ENCODE results near the gene GABRG3.

Gene GABRG3

GRCh38 chr15:27042230-27042629 is 71.2 kb downstream of the GABRG3 start:
- H3K9ac ChIP-seq (ENCODE audit: low read depth, low read length) = no peak overlapping the region
- no peak overlapping the region for H3K4me3 ChIP-seq (ENCODE audit: low read depth, low read length)
- no peaks in the 10 kb centered on the region for H3K27me3 ChIP-seq (ENCODE audit: control insufficient read depth, insufficient read depth, low read length)
- no peaks in the 10 kb centered on the region for H3K4me1 ChIP-seq (ENCODE audit: control insufficient read depth, insufficient read depth, low read length)
- no peaks in the 10 kb centered on the region for H3K36me3 ChIP-seq (ENCODE audit: control insufficient read depth, insufficient read depth, low read length)
- H3K9me3 ChIP-seq (ENCODE audit: control insufficient read depth, insufficient read depth, low read length) = no peaks in the 10 kb centered on the region
- no peak overlapping the region for H3K27ac ChIP-seq (ENCODE audit: low read depth, low read length)

GRCh38 chr15:27042646-27043045 is 71.7 kb downstream of the GABRG3 start:
- Histone ChIP-seq H3K27ac (ENCODE audit: low read depth, low read length) (no peak overlapping the region), H3K9ac (ENCODE audit: low read depth, low read length) (no peak overlapping the region), H3K9me3 (ENCODE audit: control insufficient read depth, insufficient read depth, low read length) (no peaks in the 10 kb centered on the region), H3K4me1 (ENCODE audit: control insufficient read depth, insufficient read depth, low read length) (no peaks in the 10 kb centered on the region), H3K4me3 (ENCODE audit: low read depth, low read length) (no peak overlapping the region), H3K27me3 (ENCODE audit: control insufficient read depth, insufficient read depth, low read length) (no peaks in the 10 kb centered on the region), H3K36me3 (ENCODE audit: control insufficient read depth, insufficient read depth, low read length) (no peaks in the 10 kb centered on the region)

- Histone ChIP-seq H3K27me3 (ENCODE audit: control insufficient read depth, insufficient read depth, low read length) (no peaks in the 10 kb centered on the region), H3K9me3 (ENCODE audit: control insufficient read depth, insufficient read depth, low read length) (no peaks in the 10 kb centered on the region), H3K4me1 (ENCODE audit: control insufficient read depth, insufficient read depth, low read length) (no peaks in the 10 kb centered on the region), H3K36me3 (ENCODE audit: control insufficient read depth, insufficient read depth, low read length) (no peaks in the 10 kb centered on the region), H3K9ac (ENCODE audit: low read depth, low read length) (no peak overlapping the region), H3K4me3 (ENCODE audit: low read depth, low read length) (no peak overlapping the region), H3K27ac (ENCODE audit: low read depth, low read length) (no peak overlapping the region)
These were observed 72.8 kb downstream of the GABRG3 start for GRCh38 chr15:27043770-27044169.

- Histone ChIP-seq H3K27me3 (ENCODE audit: control insufficient read depth, insufficient read depth, low read length) (no peaks in the 10 kb centered on the region), H3K27ac (ENCODE audit: low read depth, low read length) (no peak overlapping the region), H3K9me3 (ENCODE audit: control insufficient read depth, insufficient read depth, low read length) (no peaks in the 10 kb centered on the region), H3K9ac (ENCODE audit: low read depth, low read length) (no peak overlapping the region), H3K4me1 (ENCODE audit: control insufficient read depth, insufficient read depth, low read length) (no peaks in the 10 kb centered on the region), H3K4me3 (ENCODE audit: low read depth, low read length) (no peak overlapping the region), H3K36me3 (ENCODE audit: control insufficient read depth, insufficient read depth, low read length) (no peaks in the 10 kb centered on the region)
These were observed 74.8 kb downstream of the GABRG3 start for GRCh38 chr15:27045796-27046195.

GRCh38 chr15:27046880-27047279 is 75.9 kb downstream of the GABRG3 start:
- no peaks in the 10 kb centered on the region for H3K4me1 ChIP-seq (ENCODE audit: control insufficient read depth, insufficient read depth, low read length)
- no peaks in the 10 kb centered on the region for H3K9me3 ChIP-seq (ENCODE audit: control insufficient read depth, insufficient read depth, low read length)
- H3K4me3 ChIP-seq (ENCODE audit: low read depth, low read length) = no peak overlapping the region
- H3K36me3 ChIP-seq (ENCODE audit: control insufficient read depth, insufficient read depth, low read length) = no peaks in the 10 kb centered on the region
- no peaks in the 10 kb centered on the region for H3K27me3 ChIP-seq (ENCODE audit: control insufficient read depth, insufficient read depth, low read length)
- H3K9ac ChIP-seq (ENCODE audit: low read depth, low read length) = no peak overlapping the region
- no peak overlapping the region for H3K27ac ChIP-seq (ENCODE audit: low read depth, low read length)

GRCh38 chr15:27050163-27050562 is 79.2 kb downstream of the GABRG3 start:
- no peak overlapping the region for H3K9ac ChIP-seq (ENCODE audit: low read depth, low read length)
- H3K4me3 ChIP-seq (ENCODE audit: low read depth, low read length) = no peak overlapping the region
- no peaks in the 10 kb centered on the region for H3K36me3 ChIP-seq (ENCODE audit: control insufficient read depth, insufficient read depth, low read length)
- no peak overlapping the region for H3K27ac ChIP-seq (ENCODE audit: low read depth, low read length)
- no peaks in the 10 kb centered on the region for H3K4me1 ChIP-seq (ENCODE audit: control insufficient read depth, insufficient read depth, low read length)
- H3K9me3 ChIP-seq (ENCODE audit: control insufficient read depth, insufficient read depth, low read length) = no peaks in the 10 kb centered on the region
- H3K27me3 ChIP-seq (ENCODE audit: control insufficient read depth, insufficient read depth, low read length) = no peaks in the 10 kb centered on the region

GRCh38 chr15:27054426-27054825 is 83.4 kb downstream of the GABRG3 start:
- no peak overlapping the region for H3K27ac ChIP-seq (ENCODE audit: low read depth, low read length)
- no peaks in the 10 kb centered on the region for H3K9me3 ChIP-seq (ENCODE audit: control insufficient read depth, insufficient read depth, low read length)
- H3K4me3 ChIP-seq (ENCODE audit: low read depth, low read length) = no peak overlapping the region
- H3K9ac ChIP-seq (ENCODE audit: low read depth, low read length) = no peak overlapping the region
- H3K36me3 ChIP-seq (ENCODE audit: control insufficient read depth, insufficient read depth, low read length) = no peaks in the 10 kb centered on the region
- no peaks in the 10 kb centered on the region for H3K4me1 ChIP-seq (ENCODE audit: control insufficient read depth, insufficient read depth, low read length)
- H3K27me3 ChIP-seq (ENCODE audit: control insufficient read depth, insufficient read depth, low read length) = no peaks in the 10 kb centered on the region

- Histone ChIP-seq H3K36me3 (ENCODE audit: control insufficient read depth, insufficient read depth, low read length) (no peaks in the 10 kb centered on the region), H3K4me3 (ENCODE audit: low read depth, low read length) (no peak overlapping the region), H3K9ac (ENCODE audit: low read depth, low read length) (no peak overlapping the region), H3K9me3 (ENCODE audit: control insufficient read depth, insufficient read depth, low read length) (no peaks in the 10 kb centered on the region), H3K27ac (ENCODE audit: low read depth, low read length) (no peak overlapping the region), H3K4me1 (ENCODE audit: control insufficient read depth, insufficient read depth, low read length) (no peaks in the 10 kb centered on the region), H3K27me3 (ENCODE audit: control insufficient read depth, insufficient read depth, low read length) (no peaks in the 10 kb centered on the region)
These were observed 87.1 kb downstream of the GABRG3 start for GRCh38 chr15:27057904-27058645.

- H3K4me3 ChIP-seq (ENCODE audit: low read depth, low read length) = no peak overlapping the region
- H3K9ac ChIP-seq (ENCODE audit: low read depth, low read length) = no peak overlapping the region
- H3K27ac ChIP-seq (ENCODE audit: low read depth, low read length) = no peak overlapping the region
- H3K9me3 ChIP-seq (ENCODE audit: control insufficient read depth, insufficient read depth, low read length) = no peaks in the 10 kb centered on the region
- no peaks in the 10 kb centered on the region for H3K36me3 ChIP-seq (ENCODE audit: control insufficient read depth, insufficient read depth, low read length)
- H3K27me3 ChIP-seq (ENCODE audit: control insufficient read depth, insufficient read depth, low read length) = no peaks in the 10 kb centered on the region
- no peaks in the 10 kb centered on the region for H3K4me1 ChIP-seq (ENCODE audit: control insufficient read depth, insufficient read depth, low read length)
These were observed 88.0 kb downstream of the GABRG3 start for GRCh38 chr15:27058939-27059338.

- Histone ChIP-seq H3K27me3 (ENCODE audit: control insufficient read depth, insufficient read depth, low read length) (no peaks in the 10 kb centered on the region), H3K9ac (ENCODE audit: low read depth, low read length) (no peak overlapping the region), H3K4me1 (ENCODE audit: control insufficient read depth, insufficient read depth, low read length) (no peaks in the 10 kb centered on the region), H3K36me3 (ENCODE audit: control insufficient read depth, insufficient read depth, low read length) (no peaks in the 10 kb centered on the region), H3K9me3 (ENCODE audit: control insufficient read depth, insufficient read depth, low read length) (no peaks in the 10 kb centered on the region), H3K27ac (ENCODE audit: low read depth, low read length) (no peak overlapping the region), H3K4me3 (ENCODE audit: low read depth, low read length) (no peak overlapping the region)
These were observed 88.7 kb downstream of the GABRG3 start for GRCh38 chr15:27059610-27060202.

- H3K36me3 ChIP-seq (ENCODE audit: control insufficient read depth, insufficient read depth, low read length) = no peaks in the 10 kb centered on the region
- H3K4me1 ChIP-seq (ENCODE audit: control insufficient read depth, insufficient read depth, low read length) = no peaks in the 10 kb centered on the region
- H3K27ac ChIP-seq (ENCODE audit: low read depth, low read length) = no peak overlapping the region
- H3K9me3 ChIP-seq (ENCODE audit: control insufficient read depth, insufficient read depth, low read length) = no peaks in the 10 kb centered on the region
- no peaks in the 10 kb centered on the region for H3K27me3 ChIP-seq (ENCODE audit: control insufficient read depth, insufficient read depth, low read length)
- no peak overlapping the region for H3K9ac ChIP-seq (ENCODE audit: low read depth, low read length)
- no peak overlapping the region for H3K4me3 ChIP-seq (ENCODE audit: low read depth, low read length)
These were observed 90.8 kb downstream of the GABRG3 start for GRCh38 chr15:27061739-27062138.

All from HUES48 (cell line).